Motor neuron (in vitro differentiated cells): ENCODE results near the gene ZNF420. TPM values are rescaled to one million over a fixed set of nuclear protein-coding genes. Genes with fewer than 3 reads are reported as not detected.
"Not testable (repeated sequence)": the region's sequence is repeated elsewhere in the genome, so short reads cannot be mapped to it uniquely, and the experiment has no call there.

Source experiments
- ATAC-seq, 8 experiments: fragments of 200-7000 bp; cut with Tn5 transposase; replicated peaks in 6 of 8; 2 replicates each; pipeline ENCODE4 v1.8.0; 2021; ENCODE audit warnings: mild to moderate bottlenecking in 8 of 8, moderate library complexity in 8 of 8
- H3K27ac ChIP-seq, 2 donors: fragments of 250-450 bp; sonication (Bioruptor Pico); 2 replicates each; pipeline ENCODE4 v1.9.0; 2021; ENCODE audit warnings: antibody characterized with exemption in 2 of 2, mild to moderate bottlenecking in 2 of 2, moderate library complexity in 1 of 2
- H3K4me1 ChIP-seq, 2 donors: fragments of 250-450 bp; sonication (Bioruptor Pico); replicated peaks in 1 of 2; 2 replicates each; pipeline ENCODE4 v1.6.1; 2021; ENCODE audit warnings: antibody characterized with exemption in 2 of 2, mild to moderate bottlenecking in 2 of 2, moderate library complexity in 1 of 2
- H3K4me3 ChIP-seq, 5 donors: fragments of 250-450 bp; sonication (Bioruptor Pico); 2 replicates each; pipeline ENCODE4 v1.9.0; 2021; ENCODE audit warnings: antibody characterized with exemption in 5 of 5, mild to moderate bottlenecking in 5 of 5, moderate library complexity in 4 of 5
- WGBS, 10 experiments: fragments of 450-650 bp; shearing (Covaris generic); methylation state at CpG; one replicate each; pipeline ENCODE4 v1.0.0; 2022; 5-methylcytosine and 5-hydroxymethylcytosine counted together
- in situ Hi-C, 9 experiments: fragments of 400-800 bp; cut with MboI; loops; one replicate each; pipeline ENCODE4 v1.15.0; 2021; ENCODE audit warnings: low sequenced_read_pairs in 9 of 9, low pct_unique_long_range_greater_than_20kb in 2 of 9; ENCODE audit not compliant: unreplicated experiment in 9 of 9
- total RNA-seq, 8 experiments: library from RNA; unstranded; fragments of 300-600 nt; gene quantifications; 2 replicates each; pipeline versions ENCODE4 v1.2.3 to v1.2.4, GENCODE V29; 2022

ZNF420 gene
- total RNA-seq, 8 experiments from 2014 or later, result 4.0 to 21.0 (median 17.5) TPM

DNA sequence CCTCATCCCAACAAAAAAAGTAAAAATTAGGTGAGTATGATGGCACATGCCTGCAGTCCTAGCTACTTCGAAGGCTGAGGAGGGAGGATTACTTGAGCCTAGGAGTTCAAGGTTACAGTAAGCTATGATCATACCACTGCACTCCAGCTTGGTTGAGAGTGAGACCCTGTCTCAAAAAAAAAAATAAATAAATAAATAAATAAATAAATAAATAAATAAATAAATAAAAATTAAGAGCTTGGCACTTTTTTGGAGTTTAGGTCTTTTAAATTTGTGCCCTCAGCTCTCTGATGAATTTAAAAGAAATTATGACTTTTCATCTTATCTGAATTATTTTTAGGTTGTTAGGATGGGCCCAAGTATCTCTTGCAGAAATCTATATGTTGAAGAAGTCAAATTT, 8.9 kb downstream of the ZNF420 start:
- no peak overlapping the region for H3K4me3 ChIP-seq
- no peaks in the 10 kb centered on the region for H3K4me1 ChIP-seq
- ATAC-seq, result no peak
- in situ Hi-C loops, result no loop called here
- H3K27ac ChIP-seq, result no peak overlapping the region
- 80 to 100% (median 100%) methylated on average over 1 of the region's 1 CpG; no CpG with 5 or more reads in 1 of the 10 experiments for WGBS, 10 experiments

DNA sequence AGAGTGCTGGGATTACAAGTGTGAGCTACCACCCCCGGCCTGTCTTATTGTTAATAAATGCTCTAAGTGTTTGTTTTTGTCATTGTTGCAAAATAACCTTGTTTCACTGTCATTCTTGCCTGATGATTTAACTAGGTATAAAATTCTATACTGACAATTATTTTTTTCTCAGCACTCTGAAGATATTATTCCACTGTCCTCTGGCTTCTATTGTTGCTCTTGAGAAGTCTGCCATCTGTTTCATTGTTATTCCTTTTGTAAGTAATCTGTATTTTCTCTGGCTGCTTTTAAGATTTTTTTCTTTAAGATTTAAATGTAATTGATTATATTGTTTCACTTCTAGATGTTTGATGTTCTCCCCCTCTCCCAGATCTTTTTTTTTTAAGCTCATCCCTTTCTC, 17.6 kb downstream of the ZNF420 start:
- no peaks in the 10 kb centered on the region for H3K4me1 ChIP-seq
- ATAC-seq, result no peak
- H3K27ac ChIP-seq, result no peak overlapping the region
- H3K4me3 ChIP-seq, result no peak overlapping the region
- in situ Hi-C loops, result no loop called here
- 33 to 100% (median 100%) methylated on average over 1 of the region's 1 CpG; no CpG with 5 or more reads in 3 of the 10 experiments for WGBS, 10 experiments

DNA sequence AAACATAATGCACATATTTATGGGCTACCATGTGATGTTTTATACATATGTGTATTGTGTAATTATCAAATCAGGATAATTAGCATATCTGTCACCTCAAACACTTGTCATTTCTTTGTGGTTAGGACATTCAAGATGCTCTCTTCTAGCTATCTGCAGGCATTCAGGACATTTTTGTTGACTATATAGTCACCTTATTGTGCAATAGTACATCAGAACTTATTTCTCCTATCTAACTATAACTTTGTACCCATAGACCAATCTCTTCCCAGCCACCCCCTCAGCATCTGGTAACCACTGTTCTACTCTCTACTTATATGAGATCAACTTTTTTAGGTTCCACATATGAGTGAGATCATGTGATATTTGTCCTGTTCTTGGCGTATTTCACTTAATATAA, 20.3 kb downstream of the ZNF420 start:
- in situ Hi-C loops, result no loop called here
- H3K27ac ChIP-seq, result no peak overlapping the region
- no peak for ATAC-seq
- no peaks in the 10 kb centered on the region for H3K4me1 ChIP-seq
- 36 to 100% (median 94%) methylated on average over 1 of the region's 1 CpG; no CpG with 5 or more reads in 2 of the 10 experiments for WGBS, 10 experiments
- no peak overlapping the region for H3K4me3 ChIP-seq

DNA sequence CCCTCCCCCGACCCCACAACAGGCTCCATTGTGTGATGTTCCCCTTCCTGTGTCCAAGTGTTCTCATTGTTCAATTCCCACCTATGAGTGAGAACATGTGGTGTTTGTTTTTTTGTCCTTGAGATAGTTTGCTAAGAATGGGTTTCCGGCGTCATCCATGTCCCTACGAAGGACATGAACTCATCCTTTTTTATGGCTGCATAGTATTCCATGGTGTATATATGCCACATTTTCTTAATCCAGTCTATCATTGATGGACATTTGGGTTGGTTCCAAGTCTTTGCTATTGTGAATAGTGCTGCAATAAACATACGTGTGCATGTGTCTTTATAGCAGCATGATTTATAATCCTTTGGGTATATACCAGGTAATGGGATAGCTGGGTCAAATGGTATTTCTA, 25.9 kb downstream of the ZNF420 start:
- H3K4me3 ChIP-seq, H3K27ac ChIP-seq, ATAC-seq, H3K4me1 ChIP-seq, in situ Hi-C loops: not testable (repeated sequence)
- 87% methylated on average over 3 of the region's 5 CpGs; no CpG with 5 or more reads in 9 of the 10 experiments for WGBS, 10 experiments

DNA sequence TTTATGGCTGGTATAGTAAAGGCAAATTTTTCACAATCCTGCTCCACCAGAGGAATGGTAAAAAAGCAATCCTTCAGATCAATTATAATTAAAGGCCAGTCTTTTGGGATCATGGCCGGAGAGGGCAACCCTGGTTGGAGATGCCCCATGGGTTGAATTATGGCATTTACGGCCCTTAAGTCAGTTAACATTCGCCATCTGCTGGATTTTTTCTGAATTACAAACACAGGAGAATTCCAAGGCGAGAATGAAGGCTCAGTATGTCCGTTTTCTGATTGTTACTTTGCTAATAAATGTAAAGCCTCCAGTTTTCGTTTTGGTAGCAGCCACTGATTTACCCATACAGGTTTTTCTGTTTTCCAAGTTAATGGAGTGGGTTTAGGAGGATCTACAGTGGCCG, 33.5 kb downstream of the ZNF420 start:
- ATAC-seq, H3K4me1 ChIP-seq, H3K4me3 ChIP-seq, in situ Hi-C loops, H3K27ac ChIP-seq: not testable (repeated sequence)
- WGBS, 10 experiments, result 20 to 90% (median 75%) methylated on average over 1 to 7 of the region's 7 CpGs; no CpG with 5 or more reads in 2 of the 10 experiments

DNA sequence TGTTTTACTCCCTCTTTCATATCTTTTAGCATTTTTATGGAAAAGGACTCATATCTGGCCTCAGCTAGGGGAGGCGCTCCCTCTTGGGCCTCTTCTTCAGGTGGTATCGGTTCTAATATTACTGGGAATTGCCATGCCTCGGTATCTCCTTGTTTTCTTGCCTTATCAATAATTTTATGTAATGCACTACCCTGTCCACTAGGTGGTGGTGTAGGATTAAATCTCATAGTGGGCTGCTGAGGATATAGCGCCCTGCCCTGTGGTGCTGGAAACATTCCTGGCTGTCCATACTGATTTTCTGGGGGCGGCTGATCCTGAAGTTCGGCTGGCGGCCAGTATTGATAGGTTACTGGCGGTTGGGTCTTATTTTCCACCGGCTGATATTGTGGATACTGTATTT, 35.8 kb downstream of the ZNF420 start:
- no peak for ATAC-seq
- in situ Hi-C loops, result no loop called here
- Histone ChIP-seq H3K4me3 (no peak overlapping the region), H3K27ac (no peak overlapping the region), H3K4me1 (no peaks in the 10 kb centered on the region)
- 87 to 100% (median 90%) methylated on average over 1 to 4 of the region's 9 CpGs; no CpG with 5 or more reads in 5 of the 10 experiments for WGBS, 10 experiments

DNA sequence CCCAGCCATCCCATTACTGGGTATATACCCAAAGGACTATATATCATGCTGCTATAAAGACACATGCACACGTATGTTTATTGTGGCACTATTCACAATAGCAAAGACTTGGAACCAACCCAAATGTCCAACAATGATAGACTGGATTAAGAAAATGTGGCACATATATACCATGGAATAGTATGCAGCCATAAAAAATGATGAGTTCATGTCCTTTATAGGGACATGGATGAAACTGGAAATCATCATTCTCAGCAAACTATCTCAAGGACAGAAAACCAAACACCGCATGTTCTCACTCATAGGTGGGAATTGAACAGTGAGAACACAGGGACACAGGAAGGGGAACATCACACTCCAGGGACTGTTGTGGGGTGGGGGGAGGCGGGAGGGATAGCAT, 43.9 kb downstream of the ZNF420 start:
- 67% methylated on average over 1 of the region's 3 CpGs; no CpG with 5 or more reads in 9 of the 10 experiments for WGBS, 10 experiments
- H3K4me3 ChIP-seq, in situ Hi-C loops, H3K4me1 ChIP-seq, H3K27ac ChIP-seq, ATAC-seq: not testable (repeated sequence)

DNA sequence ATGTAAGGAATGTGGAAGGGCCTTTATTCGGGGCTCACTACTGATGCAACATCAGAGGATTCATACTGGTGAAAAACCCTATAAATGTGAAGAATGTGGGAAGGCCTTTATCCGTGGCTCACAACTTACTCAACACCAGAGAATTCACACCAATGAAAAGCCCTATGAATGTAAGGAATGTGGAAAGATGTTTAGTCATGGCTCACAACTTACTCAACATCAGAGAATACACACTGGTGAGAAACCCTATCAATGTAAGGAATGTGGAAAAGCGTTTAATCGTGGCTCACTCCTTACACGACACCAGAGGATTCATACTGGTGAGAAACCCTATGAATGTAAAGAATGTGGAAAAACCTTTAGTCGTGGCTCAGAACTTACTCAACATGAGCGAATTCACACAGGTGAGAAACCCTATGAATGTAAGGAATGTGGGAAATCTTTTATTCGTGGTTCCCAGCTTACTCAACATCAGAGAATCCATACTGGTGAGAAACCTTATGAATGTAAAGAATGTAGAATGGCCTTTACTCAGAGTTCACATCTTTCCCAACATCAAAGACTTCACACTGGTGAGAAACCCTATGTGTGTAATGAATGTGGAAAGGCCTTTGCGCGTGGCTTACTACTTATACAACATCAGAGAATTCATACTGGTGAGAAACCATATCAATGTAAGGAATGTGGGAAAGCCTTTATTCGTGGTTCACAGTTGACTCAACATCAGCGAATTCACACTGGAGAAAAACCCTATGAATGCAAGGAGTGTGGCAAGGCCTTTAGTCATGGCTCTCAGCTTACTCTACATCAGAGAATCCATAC, 50.0 kb downstream of the ZNF420 start:
- Histone ChIP-seq H3K4me3 (no peak overlapping the region), H3K4me1 (no peaks in the 10 kb centered on the region), H3K27ac (no peak overlapping the region)
- no peak for ATAC-seq
- WGBS, 10 experiments, result 70 to 98% (median 88%) methylated on average over 1 to 12 of the region's 12 CpGs
- in situ Hi-C loops, result no loop called here

DNA sequence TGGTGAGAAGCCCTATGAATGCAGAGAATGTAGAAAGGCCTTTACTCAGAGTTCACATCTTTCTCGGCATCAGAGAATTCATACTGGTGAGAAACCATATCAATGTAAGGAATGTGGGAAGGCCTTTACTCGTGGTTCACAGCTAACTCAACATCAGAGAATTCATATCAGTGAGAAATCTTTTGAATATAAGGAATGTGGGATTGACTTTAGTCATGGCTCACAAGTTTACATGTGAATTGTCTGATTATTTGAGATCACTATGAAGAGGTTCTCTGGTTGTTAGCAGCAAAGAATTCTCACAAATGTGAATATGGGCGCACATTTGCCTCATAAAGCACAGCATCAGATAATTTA, 50.6 kb downstream of the ZNF420 start:
- Histone ChIP-seq H3K27ac (no peak overlapping the region), H3K4me3 (no peak overlapping the region), H3K4me1 (no peaks in the 10 kb centered on the region)
- in situ Hi-C loops, result no loop called here
- no peak for ATAC-seq
- WGBS, 10 experiments, result 70 to 100% (median 88%) methylated on average over 1 to 3 of the region's 3 CpGs; no CpG with 5 or more reads in 2 of the 10 experiments

DNA sequence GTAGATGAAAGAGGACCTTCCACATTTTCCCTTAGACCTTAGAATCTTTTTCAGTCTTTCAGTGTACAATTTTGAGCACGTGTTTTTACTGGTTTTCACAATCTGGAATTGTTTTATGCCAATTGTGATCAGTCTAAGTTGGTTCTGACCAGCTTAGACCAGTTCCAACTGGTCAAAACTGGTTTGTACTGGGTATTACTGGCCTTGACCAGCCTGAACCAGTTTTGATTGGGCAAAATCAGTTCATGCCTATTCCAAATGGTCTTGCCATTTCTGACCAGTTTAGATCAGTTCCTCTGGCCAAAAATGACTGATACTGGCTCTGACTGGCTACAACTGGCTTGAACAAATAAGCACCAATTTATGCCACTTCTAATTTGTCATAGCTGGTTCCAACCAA, 57.9 kb downstream of the ZNF420 start:
- ATAC-seq, result no peak
- H3K4me3 ChIP-seq, result no peak overlapping the region
- no peak overlapping the region for H3K27ac ChIP-seq
- WGBS, 10 experiments, result 0 to 20% (median 0%) methylated on average over 1 of the region's 1 CpG; no CpG with 5 or more reads in 2 of the 10 experiments
- H3K4me1 ChIP-seq, result no peaks in the 10 kb centered on the region
- in situ Hi-C loops, result no loop called here

DNA sequence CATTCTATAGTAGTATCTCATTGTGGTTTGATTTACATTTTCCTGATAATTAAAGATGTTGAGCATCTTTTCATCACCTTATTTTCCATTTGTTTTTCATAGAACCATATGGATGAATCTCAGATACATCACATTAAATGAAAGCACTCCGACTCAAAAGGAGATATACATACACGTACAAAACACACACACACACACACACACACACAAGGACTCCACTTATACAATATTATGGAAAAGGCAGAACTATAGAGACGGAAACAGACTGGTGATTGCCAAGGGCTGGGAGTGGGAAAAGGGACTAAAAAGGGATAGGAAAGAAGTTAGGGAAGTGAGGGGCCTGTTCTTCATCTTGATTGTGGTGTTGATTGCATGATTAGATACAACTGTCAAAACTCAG, 70.0 kb downstream of the ZNF420 start:
- no peak for ATAC-seq
- in situ Hi-C loops, result no loop called here
- Histone ChIP-seq H3K4me3 (no peak overlapping the region), H3K27ac (no peak overlapping the region), H3K4me1 (no peaks in the 10 kb centered on the region)
- WGBS, 10 experiments, result 32 to 100% (median 71%) methylated on average over 1 to 3 of the region's 3 CpGs; no CpG with 5 or more reads in 1 of the 10 experiments

DNA sequence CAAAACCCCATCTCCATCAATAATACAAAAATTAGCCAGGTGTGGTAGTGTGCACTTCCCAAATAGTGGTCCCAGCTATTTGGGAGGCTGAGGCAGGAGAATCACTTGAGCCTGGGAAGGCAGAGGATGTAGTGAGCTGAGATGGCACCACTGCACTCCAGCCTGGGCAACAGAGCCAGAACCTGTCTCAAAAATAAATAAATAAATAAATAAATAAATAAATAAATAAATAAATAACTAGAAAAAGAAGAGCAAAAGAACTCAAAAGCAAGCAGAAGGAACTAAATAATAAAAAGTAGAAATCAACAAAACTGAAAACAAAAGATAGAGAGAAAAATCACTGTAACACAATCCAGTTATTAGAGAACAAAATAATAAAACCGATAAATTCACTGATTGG, 81.9 kb downstream of the ZNF420 start:
- Histone ChIP-seq H3K4me1 (no peaks in the 10 kb centered on the region), H3K4me3 (no peak overlapping the region), H3K27ac (no peak overlapping the region)
- 81 to 100% (median 96%) methylated on average over 1 of the region's 1 CpG; no CpG with 5 or more reads in 2 of the 10 experiments for WGBS, 10 experiments
- no peak for ATAC-seq
- in situ Hi-C loops, result no loop called here

DNA sequence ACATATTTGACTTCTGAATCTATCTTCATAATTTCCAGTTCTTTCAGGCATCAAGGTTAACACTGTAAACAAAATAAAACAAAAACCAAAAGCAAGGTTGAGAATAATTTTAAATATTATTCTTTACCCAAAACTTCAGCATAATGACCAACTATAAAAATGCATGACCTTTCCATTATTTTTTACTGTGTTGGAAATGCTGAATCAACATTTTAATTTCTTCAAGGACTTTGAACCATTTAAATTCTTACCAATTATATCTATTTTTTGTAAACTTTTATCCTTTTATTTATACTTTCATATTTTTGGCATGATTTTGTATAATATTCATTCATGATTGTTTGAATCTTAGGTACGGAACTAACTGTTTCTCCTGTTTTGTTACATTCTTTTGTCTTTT, 87.4 kb downstream of the ZNF420 start:
- no peak overlapping the region for H3K27ac ChIP-seq
- ATAC-seq, result no peak
- no peaks in the 10 kb centered on the region for H3K4me1 ChIP-seq
- 64 to 100% (median 93%) methylated on average over 1 of the region's 1 CpG; no CpG with 5 or more reads in 1 of the 10 experiments for WGBS, 10 experiments
- H3K4me3 ChIP-seq, result no peak overlapping the region
- in situ Hi-C loops, result no loop called here
